Neural progenitor cell (in vitro differentiated cells): ENCODE data around the gene TP53I3.

Experiments used
- CTCF ChIP-seq: fragments of 200-600 bp; sonication (generic); IDR thresholded peaks from 2 replicates; pipeline ENCODE4 v1.5.1; 2017; ENCODE audit warnings: antibody characterized with exemption, mild to moderate bottlenecking
- EZH2 ChIP-seq: fragments of 200-600 bp; sonication (generic); IDR thresholded peaks from 2 replicates; pipeline ENCODE4 v1.6.1; 2017; ENCODE audit warnings: antibody characterized with exemption, mild to moderate bottlenecking, moderate library complexity

- TF ChIP-seq CTCF (no peak), EZH2 (no peak)
These were observed 32.8 kb downstream of the TP53I3 start for GRCh38 chr2:24051833-24052232.
